Ovary (tissue), 3 donors: ENCODE results near the gene ABCA12.

Source experiments
- EP300 ChIP-seq: sonication (generic); formaldehyde crosslinking; IDR thresholded peaks from one replicate; pipeline ENCODE4 v1.6.1; 2017; ENCODE audit warnings: antibody characterized with exemption
- TF ChIP-seq, protein P1 (sequence below), 3 donors: fragments of 450-650 bp in 2 of 3; fragments of 200-600 bp in 1 of 3; IDR thresholded peaks; one replicate each; pipeline versions ENCODE4 v1.5.1 to v1.8.0; 2016 to 2022; ENCODE audit warnings: antibody characterized with exemption in 3 of 3, mild to moderate bottlenecking in 1 of 3
- donor health status: DM: no; HTN: no; CAD: no.

GRCh38 chr2:214987261-214987660 lies 151.2 kb downstream of the ABCA12 start:
- no peak for TF ChIP-seq EP300
- TF ChIP-seq, protein P1, sequence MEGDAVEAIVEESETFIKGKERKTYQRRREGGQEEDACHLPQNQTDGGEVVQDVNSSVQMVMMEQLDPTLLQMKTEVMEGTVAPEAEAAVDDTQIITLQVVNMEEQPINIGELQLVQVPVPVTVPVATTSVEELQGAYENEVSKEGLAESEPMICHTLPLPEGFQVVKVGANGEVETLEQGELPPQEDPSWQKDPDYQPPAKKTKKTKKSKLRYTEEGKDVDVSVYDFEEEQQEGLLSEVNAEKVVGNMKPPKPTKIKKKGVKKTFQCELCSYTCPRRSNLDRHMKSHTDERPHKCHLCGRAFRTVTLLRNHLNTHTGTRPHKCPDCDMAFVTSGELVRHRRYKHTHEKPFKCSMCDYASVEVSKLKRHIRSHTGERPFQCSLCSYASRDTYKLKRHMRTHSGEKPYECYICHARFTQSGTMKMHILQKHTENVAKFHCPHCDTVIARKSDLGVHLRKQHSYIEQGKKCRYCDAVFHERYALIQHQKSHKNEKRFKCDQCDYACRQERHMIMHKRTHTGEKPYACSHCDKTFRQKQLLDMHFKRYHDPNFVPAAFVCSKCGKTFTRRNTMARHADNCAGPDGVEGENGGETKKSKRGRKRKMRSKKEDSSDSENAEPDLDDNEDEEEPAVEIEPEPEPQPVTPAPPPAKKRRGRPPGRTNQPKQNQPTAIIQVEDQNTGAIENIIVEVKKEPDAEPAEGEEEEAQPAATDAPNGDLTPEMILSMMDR (IDR thresholded peaks at IDR 0.05): no peak
